ENCODE data around the gene VASN.

- TF ChIP-seq EZH2phosphoT487 (IDR thresholded peaks at IDR 0.05; ENCODE audit: borderline replicate concordance, low read depth, low read length), result no peak
- no peak for TF ChIP-seq CTCF (conservative IDR thresholded peaks at IDR 0.05; ENCODE audit: low read length)
Observed at GRCh38 chr16:4341250-4341649, 30.4 kb upstream of the VASN start.
